Measurements from ENCODE around the gene SLC47A1. TPM values are rescaled to one million over a fixed set of nuclear protein-coding genes. Genes with fewer than 3 reads are reported as not detected.

The SLC47A1 gene
- total and polyA plus RNA-seq, 2 of the 13 experiments (the other 11 are each of a cell fraction or from before 2014, with no cell fraction given) = 42.1 to 67.5 TPM

GRCh38 chr17:19540706-19541370 lies 7.2 kb downstream of the SLC47A1 start (continued):
- TF ChIP-seq USF2 (IDR thresholded peaks at IDR 0.05; ENCODE audit: low read depth, low read length) = no peak
- TF ChIP-seq USF2 (CRISPR knock-in tag; IDR thresholded peaks at IDR 0.05; ENCODE audit: borderline replicate concordance) = no peak
- no peak for TF ChIP-seq ZNF800 (CRISPR knock-in tag; IDR thresholded peaks at IDR 0.05)
- TF ChIP-seq ZNF18 (CRISPR knock-in tag; IDR thresholded peaks at IDR 0.05; ENCODE audit: insufficient replicate concordance) = no peak

GRCh38 chr17:19541445-19541844 lies 7.8 kb downstream of the SLC47A1 start:
- ATAC-seq (no peak), FAIRE-seq (no peak), DNase-seq (ENCODE audit: low spot score) (no peak)
- no peaks in the 10 kb centered on the region for H4K20me1 ChIP-seq (ENCODE audit: insufficient read depth, low read length)
- WGBS (ENCODE audit: low lambda C conversion rate) = 91% methylated on average over 6 of the region's 6 CpGs
- H3K79me2 ChIP-seq (ENCODE audit: insufficient read depth, low read length) = peaks cover 63% of the 10 kb centered on the region
- H3K4me3 ChIP-seq (replicated peaks in 1 of 3; ENCODE audit: insufficient read depth in 1 of 3, low read depth in 2 of 3, low read length in 3 of 3) = no peak overlapping the region
- CTCF ChIA-PET (ENCODE audit: low intra/inter-chr PET ratio, low total read pairs) = no interaction called here
- H3K36me3 ChIP-seq (replicated peaks in 1 of 2; ENCODE audit: control insufficient read depth in 1 of 2, insufficient read depth in 2 of 2, low read length in 2 of 2) = peaks cover 8 to 37% of the 10 kb centered on the region in 2 experiments; a peak in 4 of 5 replicates
- H3K27me3 ChIP-seq (ENCODE audit: control insufficient read depth in 1 of 2, insufficient read depth in 2 of 2, low read length in 2 of 2) = no peaks in the 10 kb centered on the region
- no peak overlapping the region for H3K4me2 ChIP-seq (ENCODE audit: low read depth, low read length)
- no TSS peak for BruUV-seq (replicated peaks)
- H3K9ac ChIP-seq (ENCODE audit: insufficient read depth, low read depth, low read length) = no peak overlapping the region
- in situ Hi-C loops (cut with HindIII; ENCODE audit: extremely low pct_ligation_motif_present, low pct_unique_long_range_greater_than_20kb) = no loop called here
- POLR2A ChIA-PET = interaction anchor here (1.3 kb wide), 1 partner anchor 9 kb away, joined by 3 read pairs; no protein-coding TSS in a partner anchor
- no peak overlapping the region for H2AFZ ChIP-seq (ENCODE audit: low read length)
- intact Hi-C loops (cut with micrococcal nuclease; ENCODE audit: unreplicated experiment) = no loop called here
- no peaks in the 10 kb centered on the region for H3K9me3 ChIP-seq (ENCODE audit: low read length)
- peaks cover 67% of the 10 kb centered on the region for H3K4me1 ChIP-seq (ENCODE audit: insufficient read depth, low read length)
- no peak overlapping the region for H3K27ac ChIP-seq (ENCODE audit: extremely low read length, insufficient read depth, low read length)
- TF ChIP-seq ZNF766 (CRISPR knock-in tag; IDR thresholded peaks at IDR 0.05; ENCODE audit: borderline replicate concordance) = no peak
- TF ChIP-seq CREB1 (IDR thresholded peaks at IDR 0.05) = no peak
- no peak for TF ChIP-seq CREB1 (CRISPR knock-in tag; IDR thresholded peaks at IDR 0.05)
- no peak for TF ChIP-seq ZNF44 (CRISPR knock-in tag; IDR thresholded peaks at IDR 0.05)
- no peak for TF ChIP-seq ZNF678 (CRISPR knock-in tag; IDR thresholded peaks at IDR 0.05)
- no peak for TF ChIP-seq CEBPB (IDR thresholded peaks at IDR 0.05; ENCODE audit: borderline replicate concordance, low read depth, low read length)
- no peak for TF ChIP-seq TIGD3 (CRISPR knock-in tag; IDR thresholded peaks at IDR 0.05; ENCODE audit: borderline replicate concordance)
- TF ChIP-seq BORCS8-MEF2B (CRISPR knock-in tag; IDR thresholded peaks at IDR 0.05) = no peak
